Measurements from ENCODE around the gene NABP1. TPM values are rescaled to one million over a fixed set of nuclear protein-coding genes. Genes with fewer than 3 reads are reported as not detected.

NABP1 gene
- total and polyA plus RNA-seq, 4 donors, result 3.6 to 35.5 (median 18.4) TPM

- no peak for TF ChIP-seq GABPA (IDR thresholded peaks at IDR 0.05 in 1 of 2, conservative IDR thresholded peaks at IDR 0.05 in 1 of 2)
- peak in 1 of 2 donors; percentile 8 for TF ChIP-seq RXRA (IDR thresholded peaks at IDR 0.05)
- TF ChIP-seq HNF4A (conservative IDR thresholded peaks at IDR 0.05), result peak in 1 of 2 donors; percentile 22
- TF ChIP-seq SP1 (IDR thresholded peaks at IDR 0.05), result no peak
- TF ChIP-seq CTCF (IDR thresholded peaks at IDR 0.05; ENCODE audit: low read depth, low read length, missing input control), result no peak
- TF ChIP-seq EGR1 (IDR thresholded peaks at IDR 0.05; ENCODE audit: low read depth in 2 of 2), result no peak
- no peak for TF ChIP-seq FOXA1 (IDR thresholded peaks at IDR 0.05)
- no peak for TF ChIP-seq REST (IDR thresholded peaks at IDR 0.05)
These were observed 40.5 kb upstream of the NABP1 start for GRCh38 chr2:191637182-191638078.

GRCh38 chr2:191638079-191638801, 39.7 kb upstream of the NABP1 start:
- DNase-seq (ENCODE audit: low spot score), result no peak
- Histone ChIP-seq H3K27me3 (ENCODE audit: control insufficient read depth in 4 of 4, insufficient read depth in 4 of 4, low read length in 3 of 4) (no peaks in the 10 kb centered on the region), H3K4me3 (ENCODE audit: low read depth in 1 of 3, low read length in 3 of 3) (no peak overlapping the region), H3K9ac (ENCODE audit: low read depth in 1 of 2, low read length in 2 of 2) (no peak overlapping the region), H3K9me3 (ENCODE audit: control insufficient read depth in 4 of 4, low read length in 3 of 4) (no peaks in the 10 kb centered on the region), H3K27ac (ENCODE audit: low read depth in 1 of 2, low read length in 2 of 2) (no peak overlapping the region), H3K4me1 (ENCODE audit: control insufficient read depth in 4 of 4, insufficient read depth in 4 of 4, low read length in 3 of 4) (peaks cover 0 to 4% (median 0%) of the 10 kb centered on the region in 4 donors), H3K36me3 (ENCODE audit: control insufficient read depth in 4 of 4, insufficient read depth in 3 of 4, low read depth in 1 of 4, low read length in 3 of 4) (no peaks in the 10 kb centered on the region)
- 41% methylated on average over 6 of the region's 6 CpGs for WGBS
- TF ChIP-seq ZBTB33 (IDR thresholded peaks at IDR 0.05) (no peak), REST (IDR thresholded peaks at IDR 0.05) (no peak), RXRA (IDR thresholded peaks at IDR 0.05) (no peak), CTCF (IDR thresholded peaks at IDR 0.05; ENCODE audit: low read depth, low read length, missing input control) (no peak), GABPA (IDR thresholded peaks at IDR 0.05 in 1 of 2, conservative IDR thresholded peaks at IDR 0.05 in 1 of 2) (no peak), HNF4A (conservative IDR thresholded peaks at IDR 0.05) (no peak), NR2F2 (IDR thresholded peaks at IDR 0.05) (no peak), JUND (IDR thresholded peaks at IDR 0.05) (no peak), EGR1 (IDR thresholded peaks at IDR 0.05; ENCODE audit: low read depth in 2 of 2) (no peak), TAF1 (conservative IDR thresholded peaks at IDR 0.05) (no peak), RAD21 (IDR thresholded peaks at IDR 0.05) (no peak), SP1 (IDR thresholded peaks at IDR 0.05) (no peak), YY1 (IDR thresholded peaks at IDR 0.05) (no peak)

More at GRCh38 chr2:191637182-191638078, 40.5 kb upstream of the NABP1 start:
- Histone ChIP-seq H3K9me3 (ENCODE audit: control insufficient read depth in 4 of 4, low read length in 3 of 4) (no peaks in the 10 kb centered on the region), H3K36me3 (ENCODE audit: control insufficient read depth in 4 of 4, insufficient read depth in 3 of 4, low read depth in 1 of 4, low read length in 3 of 4) (no peaks in the 10 kb centered on the region), H3K9ac (ENCODE audit: low read depth in 1 of 2, low read length in 2 of 2) (no peak overlapping the region), H3K27me3 (ENCODE audit: control insufficient read depth in 4 of 4, insufficient read depth in 4 of 4, low read length in 3 of 4) (no peaks in the 10 kb centered on the region), H3K4me3 (ENCODE audit: low read depth in 1 of 3, low read length in 3 of 3) (no peak overlapping the region), H3K4me1 (ENCODE audit: control insufficient read depth in 4 of 4, insufficient read depth in 4 of 4, low read length in 3 of 4) (peaks cover 0 to 4% (median 0%) of the 10 kb centered on the region in 4 donors), H3K27ac (ENCODE audit: low read depth in 1 of 2, low read length in 2 of 2) (no peak overlapping the region)
- 79% methylated on average over 6 of the region's 6 CpGs for WGBS
- DNase-seq (ENCODE audit: low spot score), result no peak
